HG03135 (cell line): Measurements from ENCODE around the gene UPP1.

Source experiments
- ATAC-seq: cut with Tn5 transposase; IDR thresholded peaks from one replicate; pipeline ENCODE4 v1.9.1; 2021; ENCODE audit warnings: mild to moderate bottlenecking, moderate library complexity; ENCODE audit not compliant: unreplicated experiment

Gene UPP1

GRCh38 chr7:48150086-48150485 lies 61.0 kb downstream of the UPP1 start:
- no peak for ATAC-seq

GRCh38 chr7:48154792-48155413 lies 65.8 kb downstream of the UPP1 start:
- peak; percentile 67 for ATAC-seq
